GM19099 (cell line): ENCODE measurements around the gene GOLPH3L.

ENCODE experiments used
- POLR2A ChIP-seq: IDR thresholded peaks from 3 replicates; pipeline ENCODE4 v1.6.1; 2011; ENCODE audit warnings: low read depth; ENCODE audit not compliant: insufficient read length; ENCODE audit errors: extremely low read depth

GOLPH3L gene

GRCh38 chr1:150683914-150684313 is 13.0 kb downstream of the GOLPH3L start:
- no peak for TF ChIP-seq POLR2A

GRCh38 chr1:150678988-150679387 is 18.0 kb downstream of the GOLPH3L start:
- no peak for TF ChIP-seq POLR2A

GRCh38 chr1:150674881-150675280 is 22.1 kb downstream of the GOLPH3L start:
- TF ChIP-seq POLR2A: no peak

- TF ChIP-seq POLR2A: no peak
These were observed 33.6 kb downstream of the GOLPH3L start for GRCh38 chr1:150663321-150663720.

GRCh38 chr1:150662811-150663210 is 34.1 kb downstream of the GOLPH3L start:
- TF ChIP-seq POLR2A: no peak

GRCh38 chr1:150661156-150661555 is 35.8 kb downstream of the GOLPH3L start:
- TF ChIP-seq POLR2A: no peak

GRCh38 chr1:150660584-150660983 is 36.4 kb downstream of the GOLPH3L start:
- TF ChIP-seq POLR2A: no peak

GRCh38 chr1:150650193-150650592 is 46.8 kb downstream of the GOLPH3L start:
- no peak for TF ChIP-seq POLR2A

- no peak for TF ChIP-seq POLR2A
These were observed 47.4 kb downstream of the GOLPH3L start for GRCh38 chr1:150649441-150650075.

GRCh38 chr1:150642296-150642695 is 54.7 kb downstream of the GOLPH3L start:
- no peak for TF ChIP-seq POLR2A

GRCh38 chr1:150629115-150629928 is 67.6 kb downstream of the GOLPH3L start, which contains the start of gene ENSA:
Gene ENSA (minus strand): TSS chr1:150629612. CDS start chr1:150629470, 142 bp downstream.
- peak; percentile 78 for TF ChIP-seq POLR2A

GRCh38 chr1:150628766-150629114 is 68.2 kb downstream of the GOLPH3L start:
- TF ChIP-seq POLR2A: no peak

GRCh38 chr1:150627826-150628410 is 69.0 kb downstream of the GOLPH3L start:
- no peak for TF ChIP-seq POLR2A

- no peak for TF ChIP-seq POLR2A
These were observed 70.8 kb downstream of the GOLPH3L start for GRCh38 chr1:150626150-150626549.

- TF ChIP-seq POLR2A: no peak
These were observed 74.5 kb downstream of the GOLPH3L start for GRCh38 chr1:150622303-150622975.

- no peak for TF ChIP-seq POLR2A
These were observed 75.3 kb downstream of the GOLPH3L start for GRCh38 chr1:150621497-150622302.
